ENCODE measurements around the gene RPUSD4.

- TF ChIP-seq, protein P1, sequence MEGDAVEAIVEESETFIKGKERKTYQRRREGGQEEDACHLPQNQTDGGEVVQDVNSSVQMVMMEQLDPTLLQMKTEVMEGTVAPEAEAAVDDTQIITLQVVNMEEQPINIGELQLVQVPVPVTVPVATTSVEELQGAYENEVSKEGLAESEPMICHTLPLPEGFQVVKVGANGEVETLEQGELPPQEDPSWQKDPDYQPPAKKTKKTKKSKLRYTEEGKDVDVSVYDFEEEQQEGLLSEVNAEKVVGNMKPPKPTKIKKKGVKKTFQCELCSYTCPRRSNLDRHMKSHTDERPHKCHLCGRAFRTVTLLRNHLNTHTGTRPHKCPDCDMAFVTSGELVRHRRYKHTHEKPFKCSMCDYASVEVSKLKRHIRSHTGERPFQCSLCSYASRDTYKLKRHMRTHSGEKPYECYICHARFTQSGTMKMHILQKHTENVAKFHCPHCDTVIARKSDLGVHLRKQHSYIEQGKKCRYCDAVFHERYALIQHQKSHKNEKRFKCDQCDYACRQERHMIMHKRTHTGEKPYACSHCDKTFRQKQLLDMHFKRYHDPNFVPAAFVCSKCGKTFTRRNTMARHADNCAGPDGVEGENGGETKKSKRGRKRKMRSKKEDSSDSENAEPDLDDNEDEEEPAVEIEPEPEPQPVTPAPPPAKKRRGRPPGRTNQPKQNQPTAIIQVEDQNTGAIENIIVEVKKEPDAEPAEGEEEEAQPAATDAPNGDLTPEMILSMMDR (IDR thresholded peaks at IDR 0.05 in 4 of 5, conservative IDR thresholded peaks at IDR 0.05 in 1 of 5): no peak
- no peak for TF ChIP-seq POLR2A (IDR thresholded peaks at IDR 0.05)
These were observed 13.3 kb upstream of the RPUSD4 start for GRCh38 chr11:126224647-126225294.

Measured in gastrocnemius medialis (tissue), 4 donors.